SU-DHL-6 (cell line): ENCODE data around the gene MAP3K20.

Experiments used
- H2AFZ ChIP-seq: fragments of 200-600 bp; sonication (generic); 2 replicates; pipeline ENCODE4 v1.6.1; 2014; ENCODE audit warnings: low read depth, mild to moderate bottlenecking, moderate library complexity, mixed read lengths, antibody characterized with exemption, low read length; ENCODE audit not compliant: severe bottlenecking
- H3F3A ChIP-seq: fragments of 200-600 bp; shearing (Covaris generic); 2 replicates; pipeline ENCODE4 v1.6.0; 2016; ENCODE audit warnings: antibody characterized with exemption, mild to moderate bottlenecking; ENCODE audit not compliant: insufficient read depth
- H3K27ac ChIP-seq: fragments of 200-600 bp; sonication (generic); 2 replicates; pipeline ENCODE4 v1.5.1; 2016; ENCODE audit warnings: low read depth, mild to moderate bottlenecking, low read length, moderate library complexity, mixed read lengths
- H3K27me3 ChIP-seq: fragments of 200-600 bp; sonication (generic), shearing (Covaris generic); 2 replicates; pipeline ENCODE4 v1.6.0; 2014; ENCODE audit warnings: mild to moderate bottlenecking, low read length
- H3K36me3 ChIP-seq: fragments of 200-600 bp; sonication (generic); 2 replicates; pipeline ENCODE4 v1.6.1; 2014; ENCODE audit warnings: mild to moderate bottlenecking, low read length, mixed read lengths
- H3K4me2 ChIP-seq: fragments of 300-600, 200-600 bp; shearing (Covaris generic), sonication (generic); 2 replicates; pipeline ENCODE4 v1.6.0; 2014; ENCODE audit warnings: low read length, low read depth, mild to moderate bottlenecking; ENCODE audit not compliant: poor library complexity, severe bottlenecking
- H3K4me3 ChIP-seq: fragments of 200-600 bp; sonication (generic); 2 replicates; pipeline ENCODE4 v1.5.1; 2014; ENCODE audit warnings: antibody characterized with exemption, low read length, mild to moderate bottlenecking, mixed read lengths; ENCODE audit not compliant: insufficient read depth, poor library complexity, severe bottlenecking
- H3K79me2 ChIP-seq: fragments of 200-600 bp; sonication (generic); 2 replicates; pipeline ENCODE4 v1.6.1; 2014; ENCODE audit warnings: mild to moderate bottlenecking, low read length, moderate library complexity; ENCODE audit not compliant: insufficient read depth
- H3K9ac ChIP-seq: fragments of 200-600 bp; sonication (generic); 2 replicates; pipeline ENCODE4 v1.7.0; 2014; ENCODE audit warnings: mild to moderate bottlenecking, low read length
- H3K9me2 ChIP-seq: fragments of 200-600 bp; sonication (generic); replicated peaks from 2 replicates; pipeline ENCODE4 v1.6.1; 2014; ENCODE audit warnings: low read length; ENCODE audit not compliant: insufficient read depth
- H3K9me3 ChIP-seq: fragments of 200-600 bp; sonication (generic); 2 replicates; pipeline ENCODE4 v1.6.1; 2014; ENCODE audit warnings: low read length, mixed read lengths; ENCODE audit not compliant: insufficient read depth
- H4K20me1 ChIP-seq: fragments of 200-600 bp; sonication (generic); 2 replicates; pipeline ENCODE4 v1.6.1; 2014; ENCODE audit warnings: low read depth, mild to moderate bottlenecking, antibody characterized with exemption, low read length, moderate library complexity, mixed read lengths
- CTCF ChIP-seq: fragments of 200-600 bp; sonication (generic); IDR thresholded peaks from one replicate; pipeline ENCODE4 v1.5.1; 2017; ENCODE audit warnings: antibody characterized with exemption, mild to moderate bottlenecking, low read length, moderate library complexity; ENCODE audit not compliant: insufficient read depth, poor library complexity, severe bottlenecking
- EZH2phosphoT487 ChIP-seq: fragments of 200-600 bp; sonication (generic), shearing (Covaris generic); conservative IDR thresholded peaks from 2 replicates; pipeline ENCODE4 v1.6.1; 2018; ENCODE audit warnings: mild to moderate bottlenecking, antibody characterized with exemption, low read length, moderate library complexity, mixed read lengths

The MAP3K20 gene

GRCh38 chr2:173153301-173153885 lies 77.7 kb downstream of the MAP3K20 start:
- TF ChIP-seq EZH2phosphoT487, result no peak
- no peak for TF ChIP-seq CTCF
- Histone ChIP-seq H3K9me2 (no peaks in the 10 kb centered on the region), H3K27me3 (no peaks in the 10 kb centered on the region), H3K4me2 (no peak overlapping the region), H3K4me3 (no peak overlapping the region), H3F3A (no peaks in the 10 kb centered on the region), H4K20me1 (no peaks in the 10 kb centered on the region), H3K36me3 (no peaks in the 10 kb centered on the region), H3K27ac (no peak overlapping the region), H3K9ac (no peak overlapping the region), H3K79me2 (no peaks in the 10 kb centered on the region), H2AFZ (no peak overlapping the region), H3K9me3 (no peaks in the 10 kb centered on the region)

- H3K9me3 ChIP-seq, result no peaks in the 10 kb centered on the region
- no peaks in the 10 kb centered on the region for H3K9me2 ChIP-seq
- no peak overlapping the region for H3K4me2 ChIP-seq
- no peaks in the 10 kb centered on the region for H3K79me2 ChIP-seq
- H3K27me3 ChIP-seq, result no peaks in the 10 kb centered on the region
- no peaks in the 10 kb centered on the region for H3K36me3 ChIP-seq
- no peak overlapping the region for H3K27ac ChIP-seq
- H3F3A ChIP-seq, result no peaks in the 10 kb centered on the region
- no peak overlapping the region for H3K4me3 ChIP-seq
- no peak for TF ChIP-seq CTCF
- no peak overlapping the region for H3K9ac ChIP-seq
- H4K20me1 ChIP-seq, result no peaks in the 10 kb centered on the region
- H2AFZ ChIP-seq, result no peak overlapping the region
Measured at GRCh38 chr2:173157676-173158293, 82.1 kb downstream of the MAP3K20 start.

- H3K9me3 ChIP-seq, result no peaks in the 10 kb centered on the region
- no peak overlapping the region for H3K9ac ChIP-seq
- no peak overlapping the region for H3K4me3 ChIP-seq
- H3K36me3 ChIP-seq, result no peaks in the 10 kb centered on the region
- H3K4me2 ChIP-seq, result no peak overlapping the region
- no peaks in the 10 kb centered on the region for H3K79me2 ChIP-seq
- TF ChIP-seq EZH2phosphoT487 (no peak), CTCF (no peak)
- H3K27ac ChIP-seq, result no peak overlapping the region
- no peaks in the 10 kb centered on the region for H4K20me1 ChIP-seq
- no peaks in the 10 kb centered on the region for H3K27me3 ChIP-seq
- no peak overlapping the region for H2AFZ ChIP-seq
- H3F3A ChIP-seq, result no peaks in the 10 kb centered on the region
- H3K9me2 ChIP-seq, result no peaks in the 10 kb centered on the region
Measured at GRCh38 chr2:173159791-173160463, 84.3 kb downstream of the MAP3K20 start.
